GM19468 (cell line): ENCODE results near the gene PRR15L.

Experiments used
- ATAC-seq: cut with Tn5 transposase; IDR thresholded peaks from one replicate; pipeline ENCODE4 v1.9.1; 2021; ENCODE audit warnings: mild to moderate bottlenecking, moderate library complexity, moderate number of reproducible peaks; ENCODE audit not compliant: unreplicated experiment; ENCODE audit errors: extremely low read depth

The PRR15L gene

GRCh38 chr17:47914306-47914948 lies 43.3 kb downstream of the PRR15L start:
- ATAC-seq, result no peak

GRCh38 chr17:47913050-47913449 lies 44.6 kb downstream of the PRR15L start:
- ATAC-seq, result no peak

GRCh38 chr17:47907932-47908562 lies 49.6 kb downstream of the PRR15L start:
- ATAC-seq, result no peak

GRCh38 chr17:47906443-47906842 lies 51.2 kb downstream of the PRR15L start:
- no peak for ATAC-seq

- no peak for ATAC-seq
Measured at GRCh38 chr17:47905221-47905733, 52.4 kb downstream of the PRR15L start.

GRCh38 chr17:47902039-47902744 lies 55.5 kb downstream of the PRR15L start:
- ATAC-seq, result no peak
